ENCODE results near the gene WNT2. TPM values are rescaled to one million over a fixed set of nuclear protein-coding genes. Genes with fewer than 3 reads are reported as not detected.

Gene WNT2
- total RNA-seq, 4 donors from 2014 or later, result 0.68 to 0.99 TPM; not detected in 2

- no peaks in the 10 kb centered on the region for H3K9me3 ChIP-seq
- no peak for DNase-seq (ENCODE audit: low spot score in 2 of 2)
- no peak overlapping the region for H3K27ac ChIP-seq
- H3K27me3 ChIP-seq, result no peaks in the 10 kb centered on the region
- H3K36me3 ChIP-seq, result no peaks in the 10 kb centered on the region
- 92% methylated on average over 7 of the region's 7 CpGs for WGBS
- no peaks in the 10 kb centered on the region for H3K4me1 ChIP-seq
- H3K4me3 ChIP-seq, result no peak overlapping the region
- TF ChIP-seq POLR2AphosphoS5 (IDR thresholded peaks at IDR 0.05) (no peak), POLR2A (IDR thresholded peaks at IDR 0.05) (no peak), CTCF (IDR thresholded peaks at IDR 0.05) (no peak), EP300 (IDR thresholded peaks at IDR 0.05) (no peak)
Observed at GRCh38 chr7:117238472-117238871, 84.4 kb downstream of the WNT2 start.

GRCh38 chr7:117237646-117238045 lies 85.2 kb downstream of the WNT2 start:
- DNase-seq (ENCODE audit: low spot score in 2 of 2), result no peak
- TF ChIP-seq CTCF (IDR thresholded peaks at IDR 0.05), result no peak
- no peak for TF ChIP-seq POLR2A (IDR thresholded peaks at IDR 0.05)
- TF ChIP-seq POLR2AphosphoS5 (IDR thresholded peaks at IDR 0.05), result no peak
- TF ChIP-seq EP300 (IDR thresholded peaks at IDR 0.05), result no peak
- no peaks in the 10 kb centered on the region for H3K27me3 ChIP-seq
- H3K9me3 ChIP-seq, result no peaks in the 10 kb centered on the region
- H3K4me1 ChIP-seq, result no peaks in the 10 kb centered on the region
- no peak overlapping the region for H3K4me3 ChIP-seq
- 88% methylated on average over 5 of the region's 5 CpGs for WGBS
- no peak overlapping the region for H3K27ac ChIP-seq
- no peaks in the 10 kb centered on the region for H3K36me3 ChIP-seq

- Histone ChIP-seq H3K27me3 (no peaks in the 10 kb centered on the region), H3K27ac (no peak overlapping the region), H3K9me3 (no peaks in the 10 kb centered on the region), H3K4me1 (no peaks in the 10 kb centered on the region), H3K4me3 (no peak overlapping the region), H3K36me3 (no peaks in the 10 kb centered on the region)
- no peak for TF ChIP-seq POLR2AphosphoS5 (IDR thresholded peaks at IDR 0.05)
- no peak for TF ChIP-seq EP300 (IDR thresholded peaks at IDR 0.05)
- no peak for TF ChIP-seq CTCF (IDR thresholded peaks at IDR 0.05)
- TF ChIP-seq POLR2A (IDR thresholded peaks at IDR 0.05), result no peak
- no peak for DNase-seq (ENCODE audit: low spot score in 2 of 2)
- WGBS, result 86% methylated on average over 3 of the region's 3 CpGs
Observed at GRCh38 chr7:117231047-117231359, 91.9 kb downstream of the WNT2 start.

- no peak overlapping the region for H3K27ac ChIP-seq
- no peaks in the 10 kb centered on the region for H3K9me3 ChIP-seq
- H3K4me1 ChIP-seq, result no peaks in the 10 kb centered on the region
- H3K27me3 ChIP-seq, result no peaks in the 10 kb centered on the region
- no peaks in the 10 kb centered on the region for H3K36me3 ChIP-seq
- 93% methylated on average over 4 of the region's 4 CpGs for WGBS
- TF ChIP-seq EP300 (IDR thresholded peaks at IDR 0.05) (no peak), POLR2A (IDR thresholded peaks at IDR 0.05) (no peak), CTCF (IDR thresholded peaks at IDR 0.05) (no peak), POLR2AphosphoS5 (IDR thresholded peaks at IDR 0.05) (no peak)
- no peak for DNase-seq (ENCODE audit: low spot score in 2 of 2)
- no peak overlapping the region for H3K4me3 ChIP-seq
Observed at GRCh38 chr7:117230276-117231046, 92.4 kb downstream of the WNT2 start.

GRCh38 chr7:117229350-117229749 lies 93.5 kb downstream of the WNT2 start:
- Histone ChIP-seq H3K4me1 (no peaks in the 10 kb centered on the region), H3K4me3 (no peak overlapping the region), H3K27ac (no peak overlapping the region), H3K27me3 (no peaks in the 10 kb centered on the region), H3K9me3 (no peaks in the 10 kb centered on the region), H3K36me3 (no peaks in the 10 kb centered on the region)
- no peak for DNase-seq (ENCODE audit: low spot score in 2 of 2)
- 96% methylated on average over 3 of the region's 3 CpGs for WGBS
- no peak for TF ChIP-seq EP300 (IDR thresholded peaks at IDR 0.05)
- no peak for TF ChIP-seq POLR2AphosphoS5 (IDR thresholded peaks at IDR 0.05)
- no peak for TF ChIP-seq POLR2A (IDR thresholded peaks at IDR 0.05)
- no peak for TF ChIP-seq CTCF (IDR thresholded peaks at IDR 0.05)

All from suprapubic skin (tissue), 4 donors.